CD14-positive monocyte (primary cell): ENCODE measurements around the gene DTNB. TPM values are rescaled to one million over a fixed set of nuclear protein-coding genes. Genes with fewer than 3 reads are reported as not detected.

Experiments used
- DNase-seq, 3 donors: peaks; one replicate each; pipeline ENCODE4 v3.0.0-alpha.2; 2011 to 2022
- H2AFZ ChIP-seq: 2 replicates; pipeline ENCODE4 v1.6.0; 2012; ENCODE audit warnings: mild to moderate bottlenecking, low read depth, low read length, inconsistent platforms; ENCODE audit not compliant: insufficient read depth, poor library complexity, severe bottlenecking
- H3K27ac ChIP-seq, 2 donors: 1 replicate in 1 of 2; 2 replicates in 1 of 2; pipeline ENCODE4 v1.5.1; 2012 to 2013; ENCODE audit warnings: low read length in 2 of 2, control low read depth in 1 of 2, inconsistent platforms in 1 of 2, low read depth in 1 of 2, mild to moderate bottlenecking in 1 of 2
- H3K27me3 ChIP-seq, 2 donors: one replicate each; pipeline versions ENCODE4 v1.6.0 to v1.6.1; 2011 to 2013; ENCODE audit warnings: low read length in 2 of 2; ENCODE audit not compliant: control insufficient read depth in 2 of 2, insufficient read depth in 2 of 2
- H3K36me3 ChIP-seq, 2 donors: replicated peaks in 1 of 2; 1 replicate in 1 of 2; 2 replicates in 1 of 2; pipeline versions ENCODE4 v1.5.1 to v1.6.1; 2012 to 2013; ENCODE audit warnings: low read length in 2 of 2, control low read depth in 1 of 2, inconsistent platforms in 1 of 2, mild to moderate bottlenecking in 1 of 2; ENCODE audit not compliant: insufficient read depth in 2 of 2, control insufficient read depth in 1 of 2
- H3K4me1 ChIP-seq, 2 donors: 1 replicate in 1 of 2; 2 replicates in 1 of 2; pipeline versions ENCODE4 v1.5.1 to v1.6.1; 2012 to 2013; ENCODE audit warnings: low read length in 2 of 2, control low read depth in 1 of 2, inconsistent platforms in 1 of 2, mild to moderate bottlenecking in 1 of 2, moderate library complexity in 1 of 2; ENCODE audit not compliant: insufficient read depth in 2 of 2, control insufficient read depth in 1 of 2
- H3K4me2 ChIP-seq: replicated peaks from 2 replicates; pipeline ENCODE3; 2012; ENCODE audit warnings: low read length, moderate library complexity, mild to moderate bottlenecking; ENCODE audit not compliant: poor library complexity, severe bottlenecking; ENCODE audit errors: extremely low read depth
- H3K4me3 ChIP-seq, 3 experiments: fragments of 200-600 bp in 1 of 3; sonication (generic) in 1 of 3; replicated peaks in 1 of 3; 1 replicate in 2 of 3; 2 replicates in 1 of 3; pipeline ENCODE4 v1.5.1; 2011 to 2013; ENCODE audit warnings: low read length in 3 of 3, mild to moderate bottlenecking in 3 of 3, control low read depth in 2 of 3, low read depth in 2 of 3, inconsistent platforms in 1 of 3, moderate library complexity in 1 of 3
- H3K79me2 ChIP-seq: 2 replicates; pipeline ENCODE4 v1.6.0; 2012; ENCODE audit warnings: mild to moderate bottlenecking, control low read depth, inconsistent platforms, low read length, moderate library complexity; ENCODE audit not compliant: insufficient read depth
- H3K9ac ChIP-seq: 2 replicates; pipeline ENCODE4 v1.6.0; 2017; ENCODE audit warnings: low read length, mild to moderate bottlenecking; ENCODE audit not compliant: insufficient read depth, poor library complexity, severe bottlenecking
- H3K9me3 ChIP-seq, 2 donors: replicated peaks in 1 of 2; 1 replicate in 1 of 2; 2 replicates in 1 of 2; pipeline versions ENCODE4 v1.5.1 to v1.6.1; 2012 to 2013; ENCODE audit warnings: low read length in 2 of 2, control low read depth in 1 of 2; ENCODE audit not compliant: control insufficient read depth in 1 of 2, insufficient read depth in 1 of 2
- H4K20me1 ChIP-seq: 2 replicates; pipeline ENCODE4 v1.6.0; 2012; ENCODE audit warnings: mild to moderate bottlenecking, low read length, control low read depth, moderate library complexity; ENCODE audit not compliant: insufficient read depth
- H3K27ac Mint-ChIP-seq, 7 donors: one replicate each; pipeline ENCODE4 v1.8.0; 2020; ENCODE audit warnings: mild to moderate bottlenecking in 7 of 7, mixed read lengths in 7 of 7, moderate library complexity in 6 of 7, inconsistent platforms in 2 of 7
- H3K27me3 Mint-ChIP-seq, 3 donors: one replicate each; pipeline ENCODE4 v1.8.0; 2021 to 2022; ENCODE audit warnings: low read depth in 3 of 3, mild to moderate bottlenecking in 3 of 3, mixed read lengths in 3 of 3, moderate library complexity in 3 of 3, inconsistent platforms in 1 of 3
- H3K36me3 Mint-ChIP-seq, 2 donors: one replicate each; pipeline ENCODE4 v1.8.0; 2020; ENCODE audit warnings: mixed read lengths in 2 of 2, inconsistent platforms in 1 of 2, mild to moderate bottlenecking in 1 of 2
- H3K4me1 Mint-ChIP-seq: one replicate; pipeline ENCODE4 v1.8.0; 2020; ENCODE audit warnings: mild to moderate bottlenecking, mixed read lengths
- H3K4me3 Mint-ChIP-seq, 2 donors: one replicate each; pipeline ENCODE4 v1.8.0; 2020; ENCODE audit warnings: mild to moderate bottlenecking in 2 of 2, mixed read lengths in 2 of 2, moderate library complexity in 1 of 2
- H3K9me3 Mint-ChIP-seq, 7 donors: one replicate each; pipeline ENCODE4 v1.8.0; 2020 to 2022; ENCODE audit warnings: mixed read lengths in 7 of 7, mild to moderate bottlenecking in 6 of 7, moderate library complexity in 6 of 7, inconsistent platforms in 2 of 7
- CTCF ChIP-seq: fragments of 200-600 bp; IDR thresholded peaks from one replicate; pipeline ENCODE4 v1.8.0; 2022; ENCODE audit warnings: antibody characterized with exemption, mild to moderate bottlenecking
- WGBS: methylation state at CpG from one replicate; pipeline ENCODE4 v1.1.5; 2013; ENCODE audit warnings: missing lambda C conversion rate; ENCODE audit not compliant: insufficient coverage; 5-methylcytosine and 5-hydroxymethylcytosine counted together
- intact Hi-C, 2 donors: fragments of 100-400 bp; cut with micrococcal nuclease; formaldehyde crosslinking; loops; one replicate each; pipeline versions ENCODE4 v1.15.0 to v1.15.1; 2023
- polyA plus RNA-seq, 3 donors: library from polyadenylated mRNA; depleted of rRNA in 1 of 3; unstranded in 2 of 3; stranded (reverse) in 1 of 3; fragments of 300-500 nt in 2 of 3; fragments of >200 nt in 1 of 3; fragmentation: Illumina TruSeq in 2 of 3; gene quantifications; 1 replicate in 2 of 3; 2 replicates in 1 of 3; pipeline ENCODE4 v1.2.3, GENCODE V29; 2012 to 2021

The DTNB gene
- polyA plus RNA-seq, 3 donors: 3.0 to 4.2 (median 3.3) TPM

GRCh38 chr2:25369876-25370275, 303.5 kb downstream of the DTNB start:
- Histone ChIP-seq H3K27me3 (no peaks in the 10 kb centered on the region), H3K27ac (no peak overlapping the region), H3K9ac (no peak overlapping the region), H3K4me1 (no peaks in the 10 kb centered on the region), H3K79me2 (no peaks in the 10 kb centered on the region), H3K9me3 (no peaks in the 10 kb centered on the region), H3K4me3 (no peak overlapping the region), H2AFZ (no peak overlapping the region), H3K36me3 (no peaks in the 10 kb centered on the region), H4K20me1 (no peaks in the 10 kb centered on the region), H3K4me2 (no peak overlapping the region)
- no peaks in the 10 kb centered on the region for H3K9me3 Mint-ChIP-seq
- no peaks in the 10 kb centered on the region for H3K36me3 Mint-ChIP-seq
- H3K27ac Mint-ChIP-seq: no peak overlapping the region
- no peak for DNase-seq
- 100% methylated on average over 1 of the region's 5 CpGs for WGBS
- H3K4me3 Mint-ChIP-seq: no peak overlapping the region
- peaks cover 8 to 10% (median 8%) of the 10 kb centered on the region in 3 donors for H3K27me3 Mint-ChIP-seq
- TF ChIP-seq CTCF: no peak
- intact Hi-C loops: no loop called here
- no peaks in the 10 kb centered on the region for H3K4me1 Mint-ChIP-seq

GRCh38 chr2:25369439-25369838, 303.9 kb downstream of the DTNB start:
- Histone ChIP-seq H3K4me3 (no peak overlapping the region), H2AFZ (no peak overlapping the region), H3K79me2 (no peaks in the 10 kb centered on the region), H3K27me3 (no peaks in the 10 kb centered on the region), H3K9ac (no peak overlapping the region), H3K9me3 (no peaks in the 10 kb centered on the region), H3K4me2 (no peak overlapping the region), H4K20me1 (no peaks in the 10 kb centered on the region), H3K4me1 (no peaks in the 10 kb centered on the region), H3K27ac (no peak overlapping the region), H3K36me3 (no peaks in the 10 kb centered on the region)
- H3K4me3 Mint-ChIP-seq: no peak overlapping the region
- 78% methylated on average over 1 of the region's 4 CpGs for WGBS
- no peak for DNase-seq
- H3K36me3 Mint-ChIP-seq: no peaks in the 10 kb centered on the region
- H3K9me3 Mint-ChIP-seq: no peaks in the 10 kb centered on the region
- no peaks in the 10 kb centered on the region for H3K4me1 Mint-ChIP-seq
- peaks cover 8 to 11% (median 8%) of the 10 kb centered on the region in 3 donors for H3K27me3 Mint-ChIP-seq
- no peak overlapping the region for H3K27ac Mint-ChIP-seq
- TF ChIP-seq CTCF: no peak
- intact Hi-C loops: no loop called here
